ENCODE measurements around the gene PRSS16.
"Not testable (repeated sequence)": the region's sequence is repeated elsewhere in the genome, so short reads cannot be mapped to it uniquely, and the experiment has no call there.

Gene PRSS16

GRCh38 chr6:27260836-27261375 lies 13.4 kb downstream of the PRSS16 start:
- H3K4me3 ChIP-seq (ENCODE audit: low read depth, low read length) = peak overlapping the region; percentile 29
- in situ Hi-C loops (cut with HindIII; ENCODE audit: low pct_ligation_motif_present, low sequenced_read_pairs) = no loop called here
- TF ChIP-seq CTCF (IDR thresholded peaks at IDR 0.05; ENCODE audit: low read depth, low read length, missing control alignments) = no peak
- no peak overlapping the region for H3K27ac ChIP-seq
- H3K36me3 ChIP-seq (replicated peaks) = no peaks in the 10 kb centered on the region
- H3K27me3 ChIP-seq (replicated peaks) = no peaks in the 10 kb centered on the region
- DNase-seq = no peak

- Histone ChIP-seq H3K36me3 (replicated peaks) (no peaks in the 10 kb centered on the region), H3K27ac (no peak overlapping the region), H3K27me3 (replicated peaks) (peaks cover 7% of the 10 kb centered on the region), H3K4me3 (ENCODE audit: low read depth, low read length) (no peak overlapping the region)
- no peak for DNase-seq
- TF ChIP-seq CTCF (IDR thresholded peaks at IDR 0.05; ENCODE audit: low read depth, low read length, missing control alignments) = no peak
- in situ Hi-C loops (cut with HindIII; ENCODE audit: low pct_ligation_motif_present, low sequenced_read_pairs) = no loop called here
These were observed 16.4 kb downstream of the PRSS16 start for GRCh38 chr6:27263886-27264285.

- H3K36me3 ChIP-seq (replicated peaks); DNase-seq; H3K27ac ChIP-seq; H3K4me3 ChIP-seq (ENCODE audit: low read depth, low read length); in situ Hi-C loops (cut with HindIII; ENCODE audit: low pct_ligation_motif_present, low sequenced_read_pairs); H3K27me3 ChIP-seq (replicated peaks): not testable (repeated sequence)
These were observed 19.5 kb downstream of the PRSS16 start for GRCh38 chr6:27267003-27267402.

- no peak overlapping the region for H3K4me3 ChIP-seq (ENCODE audit: low read depth, low read length)
- no peak for DNase-seq
- no peak for TF ChIP-seq CTCF (IDR thresholded peaks at IDR 0.05; ENCODE audit: low read depth, low read length, missing control alignments)
- H3K27ac ChIP-seq = no peak overlapping the region
- peaks cover 8% of the 10 kb centered on the region for H3K27me3 ChIP-seq (replicated peaks)
- in situ Hi-C loops (cut with HindIII; ENCODE audit: low pct_ligation_motif_present, low sequenced_read_pairs) = no loop called here
- no peaks in the 10 kb centered on the region for H3K36me3 ChIP-seq (replicated peaks)
These were observed 20.4 kb downstream of the PRSS16 start for GRCh38 chr6:27267857-27268434.

GRCh38 chr6:27268803-27269202 lies 21.3 kb downstream of the PRSS16 start:
- H3K27me3 ChIP-seq (replicated peaks) = peaks cover 8% of the 10 kb centered on the region

GRCh38 chr6:27273783-27274182 lies 26.3 kb downstream of the PRSS16 start:
- Histone ChIP-seq H3K27me3 (replicated peaks) (peaks cover 2% of the 10 kb centered on the region), H3K27ac (no peak overlapping the region), H3K4me3 (ENCODE audit: low read depth, low read length) (no peak overlapping the region), H3K36me3 (replicated peaks) (no peaks in the 10 kb centered on the region)
- TF ChIP-seq CTCF (IDR thresholded peaks at IDR 0.05; ENCODE audit: low read depth, low read length, missing control alignments) = no peak
- DNase-seq = no peak
- in situ Hi-C loops (cut with HindIII; ENCODE audit: low pct_ligation_motif_present, low sequenced_read_pairs) = no loop called here

More at GRCh38 chr6:27268803-27269202, 21.3 kb downstream of the PRSS16 start:
- in situ Hi-C loops (cut with HindIII; ENCODE audit: low pct_ligation_motif_present, low sequenced_read_pairs) = no loop called here
- Histone ChIP-seq H3K4me3 (ENCODE audit: low read depth, low read length) (no peak overlapping the region), H3K27ac (no peak overlapping the region), H3K36me3 (replicated peaks) (no peaks in the 10 kb centered on the region)
- DNase-seq = no peak
- TF ChIP-seq CTCF (IDR thresholded peaks at IDR 0.05; ENCODE audit: low read depth, low read length, missing control alignments) = no peak
